CD4-positive, alpha-beta T cell treated with Interferon alpha-2 for 1 hour (primary cell): Measurements from ENCODE around the gene PEG3.

Experiments
- DNase-seq, 2 donors: peaks; one replicate each; pipeline ENCODE4 v3.0.0-alpha.2; 2020 to 2022

PEG3 gene

DNA sequence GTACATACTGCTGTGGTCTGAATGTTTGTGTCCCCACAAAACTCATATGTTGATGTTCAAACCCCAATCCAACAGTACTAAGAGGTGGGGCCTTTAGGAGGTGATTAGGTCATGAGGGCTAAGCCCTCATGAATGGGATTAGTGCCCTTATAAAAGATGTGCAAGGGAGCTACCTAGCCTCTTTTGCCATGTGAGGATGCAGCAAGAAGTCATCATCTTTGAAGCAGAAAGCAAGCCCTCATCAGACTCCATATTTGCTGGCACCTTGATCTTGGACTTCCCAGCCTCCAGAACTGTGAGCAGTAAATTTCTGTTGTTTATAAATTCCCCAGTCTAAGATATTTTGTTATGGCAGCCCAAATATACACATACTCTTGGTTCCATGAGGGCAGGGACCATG lies 33.9 kb downstream of the PEG3 start:
- no peak for DNase-seq
